ENCODE measurements around the gene TSHZ2.

- TF ChIP-seq CTCF (IDR thresholded peaks at IDR 0.05) (no peak), POLR2A (IDR thresholded peaks at IDR 0.05) (no peak), EP300 (IDR thresholded peaks at IDR 0.05; ENCODE audit: low read depth) (no peak), POLR2AphosphoS5 (IDR thresholded peaks at IDR 0.05) (no peak)
These were observed 437.2 kb downstream of the TSHZ2 start for GRCh38 chr20:53409447-53409717.
